SK-N-SH (cell line): ENCODE results near the gene SUCLG2. TPM values are rescaled to one million over a fixed set of nuclear protein-coding genes. Genes with fewer than 3 reads are reported as not detected.

Experiments
- CTCF ChIA-PET: fragments of 300-600, 350-600 bp; formaldehyde crosslinking; extraction: SDS; loops from one replicate; lab custom pipeline; 2021; lab: Yijun Ruan, JAX
- POLR2A ChIA-PET: fragments of 350-600 bp; sonication (Branson Sonifier 250); formaldehyde crosslinking; extraction: SDS; loops from one replicate; lab custom pipeline; 2020; ENCODE audit warnings: antibody characterized with exemption, inconsistent platforms; lab: Yijun Ruan, JAX
- DNase-seq: peaks from one replicate; pipeline ENCODE4 v3.0.0; 2012
- H2AFZ ChIP-seq: fragments of 200-600 bp; sonication (generic); 2 replicates; pipeline ENCODE4 v1.8.1; 2016; ENCODE audit warnings: antibody characterized with exemption, mild to moderate bottlenecking, low read depth
- H3F3A ChIP-seq: fragments of 200-600 bp; sonication (generic); replicated peaks from 2 replicates; pipeline ENCODE3; 2016; ENCODE audit warnings: antibody characterized with exemption, mild to moderate bottlenecking; ENCODE audit not compliant: insufficient read depth
- H3K27ac ChIP-seq, 2 experiments: fragments of 200-500 bp in 1 of 2; fragments of 200-600 bp in 1 of 2; sonication (Bioruptor generic) in 1 of 2; sonication (generic), shearing (Covaris generic) in 1 of 2; 2 replicates each; pipeline versions ENCODE4 v1.5.1 to v1.6.1; 2014 to 2016; ENCODE audit warnings: low read depth in 2 of 2, inconsistent platforms in 1 of 2, low read length in 1 of 2, mild to moderate bottlenecking in 1 of 2, mixed read lengths in 1 of 2
- H3K27me3 ChIP-seq: fragments of 200-600 bp; sonication (generic), shearing (Covaris generic); 2 replicates; pipeline ENCODE4 v1.6.1; 2016; ENCODE audit warnings: mixed run types; ENCODE audit not compliant: insufficient read depth
- H3K36me3 ChIP-seq, 2 experiments: fragments of 200-500 bp in 1 of 2; fragments of 200-600 bp in 1 of 2; sonication (Bioruptor generic) in 1 of 2; sonication (generic) in 1 of 2; replicated peaks in 1 of 2; 2 replicates each; pipeline versions ENCODE3 to v1.5.1; 2014 to 2016; ENCODE audit warnings: low read length in 1 of 2, mild to moderate bottlenecking in 1 of 2; ENCODE audit not compliant: insufficient read depth in 2 of 2, control insufficient read depth in 1 of 2
- H3K4me1 ChIP-seq, 2 experiments: fragments of 200-500 bp in 1 of 2; fragments of 200-600 bp in 1 of 2; sonication (Bioruptor generic) in 1 of 2; sonication (generic), shearing (Covaris generic) in 1 of 2; 2 replicates each; pipeline versions ENCODE4 v1.5.1 to v1.6.1; 2014 to 2016; ENCODE audit warnings: low read depth in 1 of 2, low read length in 1 of 2, mixed run types in 1 of 2; ENCODE audit not compliant: insufficient read depth in 2 of 2, control insufficient read depth in 1 of 2
- H3K4me2 ChIP-seq: fragments of 200-600 bp; sonication (generic), shearing (Covaris generic); 2 replicates; pipeline ENCODE4 v1.6.1; 2017; ENCODE audit warnings: mixed run types
- H3K4me3 ChIP-seq, 2 experiments: fragments of 200-500 bp in 1 of 2; fragments of 200-600 bp in 1 of 2; sonication (Bioruptor generic) in 1 of 2; sonication (generic), shearing (Covaris generic) in 1 of 2; 2 replicates each; pipeline versions ENCODE4 v1.5.1 to v1.8.1; 2014 to 2016; ENCODE audit warnings: low read depth in 2 of 2, inconsistent platforms in 1 of 2, low read length in 1 of 2, mild to moderate bottlenecking in 1 of 2, mixed read lengths in 1 of 2, moderate library complexity in 1 of 2
- H3K79me2 ChIP-seq: fragments of 200-600 bp; sonication (generic); 2 replicates; pipeline ENCODE4 v1.8.1; 2017; ENCODE audit warnings: mild to moderate bottlenecking; ENCODE audit not compliant: insufficient read depth
- H3K9ac ChIP-seq: fragments of 200-600 bp; sonication (generic); 2 replicates; pipeline ENCODE4 v1.6.1; 2017; ENCODE audit warnings: mixed run types
- H3K9me2 ChIP-seq: fragments of 200-600 bp; sonication (generic); 2 replicates; pipeline ENCODE4 v1.6.1; 2017; ENCODE audit warnings: mixed run types
- H3K9me3 ChIP-seq: fragments of 200-600 bp; sonication (generic); 2 replicates; pipeline ENCODE4 v1.6.1; 2017; ENCODE audit warnings: mixed run types, mild to moderate bottlenecking, moderate library complexity
- H4K20me1 ChIP-seq: fragments of 200-600 bp; sonication (generic); 2 replicates; pipeline ENCODE4 v1.6.1; 2017; ENCODE audit warnings: mild to moderate bottlenecking, mixed run types; ENCODE audit not compliant: insufficient read depth
- CHD2 ChIP-seq: fragments of 150-350 bp; IDR thresholded peaks from 2 replicates; pipeline ENCODE4 v1.6.1; 2018; ENCODE audit warnings: low read length; ENCODE audit not compliant: partially characterized antibody
- EP300 ChIP-seq, 2 experiments: IDR thresholded peaks; 2 replicates each; pipeline versions ENCODE4 v1.4.0 to v1.6.1; 2012; ENCODE audit warnings: borderline replicate concordance in 1 of 2, low read depth in 1 of 2, low read length in 1 of 2
- FOSL2 ChIP-seq: IDR thresholded peaks from 2 replicates; pipeline ENCODE4 v1.4.0; 2012; ENCODE audit warnings: low read depth, mild to moderate bottlenecking, moderate library complexity, borderline replicate concordance
- FOXJ3 ChIP-seq: sonication (generic); formaldehyde crosslinking; IDR thresholded peaks from 2 replicates; pipeline ENCODE4 v1.5.1; 2020; ENCODE audit warnings: mild to moderate bottlenecking, missing genetic modification reagents
- FOXM1 ChIP-seq: IDR thresholded peaks from 2 replicates; pipeline ENCODE4 v1.4.0; 2012; ENCODE audit warnings: low read depth, mild to moderate bottlenecking
- GABPA ChIP-seq: IDR thresholded peaks from 2 replicates; pipeline ENCODE4 v1.4.0; 2012; ENCODE audit warnings: low read depth, mild to moderate bottlenecking
- MXI1 ChIP-seq: IDR thresholded peaks from 2 replicates; pipeline ENCODE4 v1.6.1; 2012; ENCODE audit warnings: mild to moderate bottlenecking, low read depth, low read length, improper control_type of control experiment
- NRF1 ChIP-seq: IDR thresholded peaks from 2 replicates; pipeline ENCODE4 v1.6.1; 2012; ENCODE audit warnings: low read depth, mild to moderate bottlenecking, low read length
- RAD21 ChIP-seq: IDR thresholded peaks from 2 replicates; pipeline ENCODE4 v1.6.1; 2012; ENCODE audit warnings: mild to moderate bottlenecking, low read length
- SIN3A ChIP-seq: IDR thresholded peaks from 2 replicates; pipeline ENCODE4 v1.6.1; 2012; ENCODE audit warnings: low read depth, mild to moderate bottlenecking, low read length, moderate library complexity, borderline replicate concordance
- TEAD4 ChIP-seq: IDR thresholded peaks from 2 replicates; pipeline ENCODE4 v1.4.0; 2012; ENCODE audit warnings: mild to moderate bottlenecking, borderline replicate concordance; ENCODE audit not compliant: insufficient read depth
- YY1 ChIP-seq: IDR thresholded peaks from 2 replicates; pipeline ENCODE4 v1.4.0; 2012; ENCODE audit warnings: low read depth, mild to moderate bottlenecking
- WGBS: methylation state at CpG from one replicate; pipeline ENCODE4 v1.1.6; 2017; ENCODE audit warnings: low lambda C conversion rate; 5-methylcytosine and 5-hydroxymethylcytosine counted together
- polyA plus RNA-seq, 3 experiments: library from polyadenylated mRNA; depleted of rRNA; stranded (reverse); fragments of >200 nt; gene quantifications; 2 replicates each; pipeline ENCODE4 v1.2.3, GENCODE V29; 2012
- TF ChIP-seq, protein P1 (sequence below): IDR thresholded peaks from 2 replicates; pipeline ENCODE4 v1.6.1; 2012; ENCODE audit warnings: mild to moderate bottlenecking, low read depth, low read length, moderate library complexity
- TF ChIP-seq, protein P2 (sequence below): fragments of 150-350 bp; IDR thresholded peaks from 2 replicates; pipeline ENCODE4 v1.6.1; 2017; ENCODE audit warnings: antibody characterized with exemption, low read length, low read depth, borderline replicate concordance
- TF ChIP-seq, protein P3 (sequence below): IDR thresholded peaks from 2 replicates; pipeline ENCODE4 v1.4.0; 2012; ENCODE audit warnings: low read depth, borderline replicate concordance

Gene SUCLG2
- polyA plus RNA-seq, 1 of the 3 experiments (the other 2 are of a cell fraction), result 20.2 TPM

DNA sequence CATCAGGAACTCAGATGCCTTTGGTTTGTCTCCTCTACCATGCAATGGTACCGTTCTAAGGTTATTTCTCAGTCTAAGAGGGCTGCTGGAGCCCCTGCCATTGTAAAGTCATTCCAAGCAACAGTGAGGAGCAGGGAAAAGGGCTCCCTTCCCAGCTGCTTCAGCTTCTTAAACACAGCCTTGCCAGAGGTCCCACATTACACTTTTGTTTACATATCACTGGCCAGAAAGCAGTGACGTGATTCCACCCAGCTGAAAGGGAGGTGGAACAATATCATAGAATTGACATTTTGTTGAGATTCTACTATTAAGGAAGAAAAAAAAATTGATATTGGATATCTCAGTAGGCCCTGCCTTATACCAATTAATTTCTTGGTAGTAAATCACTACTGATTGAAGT, 194.6 kb downstream of the SUCLG2 start:
- Histone ChIP-seq H3K27ac (no peak overlapping the region), H3K4me3 (no peak overlapping the region), H3K4me2 (no peak overlapping the region), H3K9me2 (no peaks in the 10 kb centered on the region), H2AFZ (no peak overlapping the region), H3F3A (peaks cover 20% of the 10 kb centered on the region), H3K9me3 (no peaks in the 10 kb centered on the region), H3K4me1 (peaks cover 5 to 24% of the 10 kb centered on the region in 2 experiments), H3K79me2 (no peaks in the 10 kb centered on the region), H3K9ac (no peak overlapping the region), H3K27me3 (no peaks in the 10 kb centered on the region), H4K20me1 (no peaks in the 10 kb centered on the region), H3K36me3 (no peaks in the 10 kb centered on the region)
- TF ChIP-seq, protein P1, sequence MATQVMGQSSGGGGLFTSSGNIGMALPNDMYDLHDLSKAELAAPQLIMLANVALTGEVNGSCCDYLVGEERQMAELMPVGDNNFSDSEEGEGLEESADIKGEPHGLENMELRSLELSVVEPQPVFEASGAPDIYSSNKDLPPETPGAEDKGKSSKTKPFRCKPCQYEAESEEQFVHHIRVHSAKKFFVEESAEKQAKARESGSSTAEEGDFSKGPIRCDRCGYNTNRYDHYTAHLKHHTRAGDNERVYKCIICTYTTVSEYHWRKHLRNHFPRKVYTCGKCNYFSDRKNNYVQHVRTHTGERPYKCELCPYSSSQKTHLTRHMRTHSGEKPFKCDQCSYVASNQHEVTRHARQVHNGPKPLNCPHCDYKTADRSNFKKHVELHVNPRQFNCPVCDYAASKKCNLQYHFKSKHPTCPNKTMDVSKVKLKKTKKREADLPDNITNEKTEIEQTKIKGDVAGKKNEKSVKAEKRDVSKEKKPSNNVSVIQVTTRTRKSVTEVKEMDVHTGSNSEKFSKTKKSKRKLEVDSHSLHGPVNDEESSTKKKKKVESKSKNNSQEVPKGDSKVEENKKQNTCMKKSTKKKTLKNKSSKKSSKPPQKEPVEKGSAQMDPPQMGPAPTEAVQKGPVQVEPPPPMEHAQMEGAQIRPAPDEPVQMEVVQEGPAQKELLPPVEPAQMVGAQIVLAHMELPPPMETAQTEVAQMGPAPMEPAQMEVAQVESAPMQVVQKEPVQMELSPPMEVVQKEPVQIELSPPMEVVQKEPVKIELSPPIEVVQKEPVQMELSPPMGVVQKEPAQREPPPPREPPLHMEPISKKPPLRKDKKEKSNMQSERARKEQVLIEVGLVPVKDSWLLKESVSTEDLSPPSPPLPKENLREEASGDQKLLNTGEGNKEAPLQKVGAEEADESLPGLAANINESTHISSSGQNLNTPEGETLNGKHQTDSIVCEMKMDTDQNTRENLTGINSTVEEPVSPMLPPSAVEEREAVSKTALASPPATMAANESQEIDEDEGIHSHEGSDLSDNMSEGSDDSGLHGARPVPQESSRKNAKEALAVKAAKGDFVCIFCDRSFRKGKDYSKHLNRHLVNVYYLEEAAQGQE, result no peak
- TF ChIP-seq SIN3A (no peak), FOXM1 (no peak)
- CTCF ChIA-PET, result no interaction called here
- DNase-seq, result no peak
- POLR2A ChIA-PET, result no interaction called here
- WGBS, result 91% methylated on average over 1 of the region's 2 CpGs

DNA sequence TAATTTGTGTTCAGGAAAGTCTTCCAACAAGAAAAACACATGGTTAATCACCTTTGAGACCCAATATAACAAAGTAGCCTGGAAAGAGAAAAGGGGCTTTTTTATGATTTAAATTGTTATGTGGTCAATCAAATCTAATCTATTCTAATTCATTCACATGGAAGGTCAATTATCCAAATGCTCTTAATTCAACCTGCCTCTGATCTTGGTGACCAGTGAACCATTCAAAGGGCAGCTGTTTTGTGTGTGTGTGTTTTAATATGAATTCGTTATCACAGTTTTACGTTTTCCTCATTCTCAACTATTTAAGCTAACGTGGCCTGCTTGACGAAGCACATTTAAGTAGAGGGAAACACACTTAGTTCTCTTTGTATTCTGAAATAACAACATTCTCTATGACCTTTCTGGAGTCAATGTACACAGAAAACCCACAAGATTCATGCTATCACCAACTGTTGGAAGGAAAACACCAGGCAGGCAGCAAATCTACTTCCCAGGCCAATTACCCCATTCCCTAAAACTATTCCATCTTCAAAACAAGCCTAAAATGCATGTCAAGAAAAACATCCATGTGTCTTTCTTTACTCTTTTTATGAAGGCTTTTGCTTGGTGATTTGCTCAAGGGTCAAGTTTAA, 195.4 kb downstream of the SUCLG2 start:
- no peak overlapping the region for H3K27ac ChIP-seq
- H3K4me1 ChIP-seq, result peaks cover 5 to 24% of the 10 kb centered on the region in 2 experiments
- no peak overlapping the region for H3K9ac ChIP-seq
- H3K4me2 ChIP-seq, result no peak overlapping the region
- WGBS, result 99% methylated on average over 4 of the region's 4 CpGs
- H3K9me2 ChIP-seq, result no peaks in the 10 kb centered on the region
- peaks cover 20% of the 10 kb centered on the region for H3F3A ChIP-seq
- no peak overlapping the region for H3K4me3 ChIP-seq
- DNase-seq, result no peak
- no peaks in the 10 kb centered on the region for H3K36me3 ChIP-seq
- H4K20me1 ChIP-seq, result no peaks in the 10 kb centered on the region
- no peak overlapping the region for H2AFZ ChIP-seq
- no peaks in the 10 kb centered on the region for H3K79me2 ChIP-seq
- H3K27me3 ChIP-seq, result no peaks in the 10 kb centered on the region
- no peaks in the 10 kb centered on the region for H3K9me3 ChIP-seq
- CTCF ChIA-PET, result interaction anchor here (0.6 kb wide), 1 partner anchor 1440 kb away, joined by 3 read pairs; no protein-coding TSS in a partner anchor
- POLR2A ChIA-PET, result no interaction called here
- TF ChIP-seq MXI1 (no peak), GABPA (no peak), FOSL2 (no peak), YY1 (no peak), RAD21 (no peak), EP300 (IDR thresholded peaks at IDR 0.05; ENCODE audit: borderline replicate concordance in 1 of 2, low read depth in 1 of 2, low read length in 1 of 2) (no peak), TEAD4 (no peak), CHD2 (no peak), SIN3A (no peak), FOXM1 (no peak), FOXJ3 (CRISPR knock-in tag) (no peak), NRF1 (no peak)
- TF ChIP-seq, protein P1, result no peak
- TF ChIP-seq, protein P2, sequence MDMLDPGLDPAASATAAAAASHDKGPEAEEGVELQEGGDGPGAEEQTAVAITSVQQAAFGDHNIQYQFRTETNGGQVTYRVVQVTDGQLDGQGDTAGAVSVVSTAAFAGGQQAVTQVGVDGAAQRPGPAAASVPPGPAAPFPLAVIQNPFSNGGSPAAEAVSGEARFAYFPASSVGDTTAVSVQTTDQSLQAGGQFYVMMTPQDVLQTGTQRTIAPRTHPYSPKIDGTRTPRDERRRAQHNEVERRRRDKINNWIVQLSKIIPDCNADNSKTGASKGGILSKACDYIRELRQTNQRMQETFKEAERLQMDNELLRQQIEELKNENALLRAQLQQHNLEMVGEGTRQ, result no peak
- TF ChIP-seq, protein P3, sequence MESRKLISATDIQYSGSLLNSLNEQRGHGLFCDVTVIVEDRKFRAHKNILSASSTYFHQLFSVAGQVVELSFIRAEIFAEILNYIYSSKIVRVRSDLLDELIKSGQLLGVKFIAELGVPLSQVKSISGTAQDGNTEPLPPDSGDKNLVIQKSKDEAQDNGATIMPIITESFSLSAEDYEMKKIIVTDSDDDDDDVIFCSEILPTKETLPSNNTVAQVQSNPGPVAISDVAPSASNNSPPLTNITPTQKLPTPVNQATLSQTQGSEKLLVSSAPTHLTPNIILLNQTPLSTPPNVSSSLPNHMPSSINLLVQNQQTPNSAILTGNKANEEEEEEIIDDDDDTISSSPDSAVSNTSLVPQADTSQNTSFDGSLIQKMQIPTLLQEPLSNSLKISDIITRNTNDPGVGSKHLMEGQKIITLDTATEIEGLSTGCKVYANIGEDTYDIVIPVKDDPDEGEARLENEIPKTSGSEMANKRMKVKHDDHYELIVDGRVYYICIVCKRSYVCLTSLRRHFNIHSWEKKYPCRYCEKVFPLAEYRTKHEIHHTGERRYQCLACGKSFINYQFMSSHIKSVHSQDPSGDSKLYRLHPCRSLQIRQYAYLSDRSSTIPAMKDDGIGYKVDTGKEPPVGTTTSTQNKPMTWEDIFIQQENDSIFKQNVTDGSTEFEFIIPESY, result no peak
